CD4-positive, alpha-beta T cell treated with Interleukin-15 for 4 hours (primary cell): ENCODE results near the gene PGBD2.
A peak's percentile ranks its signal among the peaks of the same experiment; 100 is the strongest.
"Not testable (repeated sequence)": the region's sequence is repeated elsewhere in the genome, so short reads cannot be mapped to it uniquely, and the experiment has no call there.

ENCODE experiments used
- DNase-seq: peaks from one replicate; pipeline ENCODE4 v3.0.0-alpha.2; 2020; ENCODE audit warnings: low spot score

The PGBD2 gene

DNA sequence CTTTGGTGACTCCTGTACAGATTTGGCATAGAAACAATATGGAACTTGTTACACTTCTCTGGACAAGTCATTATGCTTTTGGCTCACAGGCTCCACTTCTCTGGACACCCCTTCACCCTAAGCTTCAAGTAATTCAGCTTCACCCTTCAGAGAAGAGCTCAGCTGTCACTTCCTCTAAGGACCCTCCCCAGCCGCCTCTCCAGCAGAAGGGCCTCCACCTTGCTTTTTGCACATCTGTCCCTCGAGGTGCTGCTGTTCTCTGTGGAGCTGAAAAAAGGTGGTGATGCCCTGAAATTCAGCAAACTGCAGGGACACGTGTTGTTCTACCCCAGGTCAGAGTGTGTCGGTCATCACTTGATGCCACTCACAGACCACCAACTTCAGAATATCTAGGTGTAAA is 19.8 kb downstream of the PGBD2 start:
- not testable (repeated sequence) for DNase-seq

DNA sequence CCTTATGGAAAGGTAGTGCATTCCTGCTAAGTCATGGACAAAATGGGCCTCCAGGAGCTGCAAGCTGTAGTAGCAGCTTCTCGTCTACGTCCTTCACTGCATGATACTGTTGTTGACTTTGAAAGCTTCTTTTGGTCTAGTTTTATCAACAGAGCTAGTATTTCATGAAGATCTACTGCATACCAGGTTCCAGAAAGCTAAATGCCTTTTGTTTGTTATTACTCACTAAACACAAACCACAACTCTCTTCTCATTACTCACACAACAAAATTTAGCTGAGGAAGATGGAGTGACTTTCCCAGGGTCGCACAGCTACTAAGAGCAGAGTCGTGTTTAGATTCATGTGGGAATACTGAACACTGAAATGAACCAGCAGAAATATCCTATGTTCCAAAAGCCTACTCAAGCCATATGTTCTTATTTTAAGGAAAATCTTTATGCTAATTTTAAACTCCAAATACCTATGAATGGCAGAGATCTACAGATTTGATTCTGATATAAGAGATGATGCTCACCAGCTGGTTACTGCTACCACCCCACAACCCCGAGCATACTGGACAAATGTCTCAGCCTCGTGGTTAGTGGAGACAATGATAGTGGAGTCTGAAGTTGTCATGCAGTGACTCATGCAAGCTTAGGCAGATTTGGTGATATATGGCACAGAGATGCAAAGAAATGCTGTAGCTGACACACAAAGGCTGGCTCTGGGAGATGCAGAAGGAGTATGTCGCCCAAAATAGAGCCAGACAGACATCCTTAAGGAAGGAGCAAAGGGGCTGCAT is 20.6 kb downstream of the PGBD2 start:
- no peak for DNase-seq

DNA sequence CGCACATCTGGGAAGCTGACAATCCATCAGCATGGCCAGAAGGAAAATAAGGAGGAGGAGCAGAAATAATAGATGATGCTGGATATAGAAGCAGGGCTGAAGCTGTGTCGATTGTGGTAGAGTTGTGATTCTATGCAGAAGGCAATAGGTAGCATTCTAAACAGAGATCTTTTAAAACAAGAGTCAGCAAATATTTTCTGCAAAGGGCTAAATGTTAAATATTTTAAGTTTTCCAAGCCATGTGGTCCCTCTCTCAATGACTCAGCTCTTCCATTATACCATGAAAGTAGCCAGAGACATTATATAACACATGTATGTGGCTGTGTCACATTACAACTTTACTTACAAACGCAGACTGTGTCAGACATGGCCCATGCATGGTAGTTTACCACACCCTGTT is 21.2 kb downstream of the PGBD2 start:
- not testable (repeated sequence) for DNase-seq

DNA sequence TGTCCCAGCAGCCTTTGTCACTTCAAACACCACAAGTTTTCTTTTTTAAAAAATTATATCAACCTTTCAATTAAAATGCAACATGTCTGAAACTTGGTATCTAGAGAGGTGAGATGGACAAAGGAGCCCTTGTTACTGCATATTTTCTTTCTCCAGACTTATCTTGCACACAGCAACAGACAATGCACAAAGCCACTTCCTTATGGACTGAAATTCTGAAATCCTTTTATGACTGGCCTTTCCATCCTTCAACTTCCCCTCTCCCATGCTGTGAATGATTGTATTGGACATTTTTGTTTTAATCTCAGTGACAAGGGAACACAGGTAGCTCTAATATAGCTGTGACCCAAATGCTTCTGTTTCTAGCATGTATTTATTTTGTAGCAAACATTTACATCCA is 22.1 kb downstream of the PGBD2 start:
- not testable (repeated sequence) for DNase-seq

DNA sequence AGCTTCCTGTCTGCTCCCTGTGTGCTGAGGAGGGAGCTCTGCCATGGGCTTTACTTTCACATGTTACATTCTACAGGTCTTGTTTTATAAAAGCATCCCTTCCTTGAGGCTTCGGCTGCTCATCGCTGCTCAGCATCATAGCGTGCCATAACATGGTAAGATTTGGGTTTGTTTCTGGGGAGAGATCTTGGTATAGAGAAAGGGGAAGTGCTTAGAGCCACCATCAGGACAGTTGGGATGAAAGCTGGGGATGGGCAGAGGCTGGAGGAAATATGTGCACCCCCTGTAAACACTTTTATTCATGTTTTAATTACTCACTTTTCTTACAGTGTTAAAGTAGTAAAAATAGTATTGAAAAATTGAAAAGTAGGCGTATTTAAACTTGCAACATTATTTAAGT is 24.0 kb downstream of the PGBD2 start:
- not testable (repeated sequence) for DNase-seq

GRCh38 chr1:248938173-248938809 is 32.3 kb downstream of the PGBD2 start:
- not testable (repeated sequence) for DNase-seq

DNA sequence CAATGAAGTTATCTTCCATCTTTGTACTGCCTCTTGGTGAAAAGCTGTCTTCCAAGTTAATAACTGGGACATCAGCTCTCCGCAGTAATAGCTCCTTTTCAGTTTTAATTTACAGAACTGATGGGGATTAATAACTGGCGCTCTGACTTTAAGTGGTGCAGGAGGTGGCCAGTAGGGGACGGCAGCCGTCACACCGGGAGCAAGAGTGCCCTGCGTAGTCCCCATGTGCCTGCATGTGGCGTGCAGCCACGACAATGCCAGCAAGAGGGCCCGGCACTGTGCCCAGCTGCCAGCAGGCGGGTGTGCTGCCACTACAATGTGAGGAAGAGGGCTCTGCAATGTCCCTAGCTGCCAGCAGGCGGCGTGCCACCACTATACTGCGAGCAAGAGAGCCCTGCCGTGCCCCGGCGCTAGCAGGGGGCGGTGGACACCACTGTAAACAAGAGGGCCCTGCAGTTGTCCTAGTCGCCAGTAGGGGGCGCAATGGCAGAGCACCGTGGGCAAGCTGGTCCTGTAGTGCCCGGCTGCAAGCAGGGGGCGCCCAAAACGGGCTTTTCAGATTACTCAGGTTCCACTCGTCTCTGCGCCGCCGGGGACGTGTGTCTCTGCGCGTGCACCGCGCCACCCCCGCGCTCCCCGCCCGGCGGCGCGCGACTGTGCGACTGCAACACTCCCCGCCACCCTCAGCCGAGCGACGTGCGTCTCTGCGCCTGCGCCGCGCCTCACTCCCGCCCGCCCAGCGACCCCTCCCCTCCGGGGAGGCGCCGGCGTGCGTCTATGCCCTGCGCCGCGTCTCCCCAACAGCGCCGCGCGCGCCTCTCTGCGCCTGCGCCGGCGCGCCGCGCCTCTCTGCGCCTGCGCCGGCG is 38.3 kb downstream of the PGBD2 start:
- DNase-seq = not testable (repeated sequence)

- peak; percentile 12 for DNase-seq
Observed at GRCh38 chr1:248945000-248945423, 39.0 kb downstream of the PGBD2 start.

- DNase-seq = not testable (repeated sequence)
Observed at GRCh38 chr1:248945453-248945852, 39.4 kb downstream of the PGBD2 start.

DNA sequence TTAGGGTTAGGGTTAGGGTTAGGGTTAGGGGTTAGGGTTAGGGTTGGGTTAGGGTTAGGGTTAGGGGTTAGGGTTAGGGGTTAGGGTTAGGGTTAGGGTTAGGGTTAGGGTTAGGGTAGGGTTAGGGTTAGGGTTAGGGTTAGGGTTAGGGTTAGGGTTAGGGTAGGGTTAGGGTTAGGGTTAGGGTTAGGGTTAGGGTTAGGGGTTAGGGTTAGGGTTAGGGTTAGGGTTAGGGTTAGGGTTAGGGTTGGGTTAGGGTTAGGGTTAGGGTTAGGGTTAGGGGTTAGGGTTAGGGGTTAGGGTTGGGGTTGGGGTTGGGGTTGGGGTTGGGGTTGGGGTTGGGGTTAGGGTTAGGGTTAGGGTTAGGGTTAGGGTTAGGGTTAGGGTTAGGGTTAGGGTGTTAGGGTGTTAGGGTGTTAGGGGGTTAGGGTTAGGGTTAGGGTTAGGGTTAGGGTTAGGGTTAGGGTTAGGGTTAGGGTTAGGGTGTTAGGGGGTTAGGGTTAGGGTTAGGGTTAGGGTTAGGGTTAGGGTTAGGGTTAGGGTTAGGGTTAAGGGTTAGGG is 39.9 kb downstream of the PGBD2 start:
- not testable (repeated sequence) for DNase-seq
